A549 treated with CORT108297 at 1 μM for 4 hours (cell line): ENCODE data around the gene MYL1. TPM values are rescaled to one million over a fixed set of nuclear protein-coding genes. Genes with fewer than 3 reads are reported as not detected.

Experiments
- total RNA-seq: library from RNA; stranded (reverse); fragments of 200-300 nt; extraction: Qiagen RNA extraction; gene quantifications from 5 replicates; pipeline ENCODE4 v1.2.3, GENCODE V29; 2022

The MYL1 gene
- not detected in 5 replicates for total RNA-seq

GRCh38 chr2:210315015-210315788 lies at the start of gene MYL1:
Gene MYL1, minus strand, starts transcription at chr2:210315174. Its CDS starts 132 bp downstream, at chr2:210315042.

Other genes starting within 250 kb of the MYL1 start
- gene KANSL1L, start 143.8 kb downstream of the MYL1 start, total RNA-seq: 0.43 to 0.67 TPM (median 0.50 TPM) in 5 replicates
- 0.03 to 0.08 TPM (median 0.07 TPM) in 3 of 5 replicates, not detected in the others for gene ACADL, start 89.7 kb downstream of the MYL1 start, total RNA-seq
- gene LANCL1, start 161.6 kb upstream of the MYL1 start, total RNA-seq: 17.1 to 27.9 TPM (median 24.2 TPM) in 5 replicates
- gene CPS1, start 241.4 kb upstream of the MYL1 start, total RNA-seq: 7.0 to 9.2 TPM (median 7.3 TPM) in 5 replicates